Adrenal gland (tissue), 12 donors: ENCODE measurements around the gene ZNF630. TPM values are rescaled to one million over a fixed set of nuclear protein-coding genes. Genes with fewer than 3 reads are reported as not detected.
"Not testable (repeated sequence)": the region's sequence is repeated elsewhere in the genome, so short reads cannot be mapped to it uniquely, and the experiment has no call there.

Experiments
- DNase-seq, 7 donors: peaks; one replicate each; pipeline ENCODE4 v3.0.0-alpha.2; 2019 to 2020
- H3K27ac ChIP-seq, 5 donors: fragments of 200-600 bp; sonication (generic) in 4 of 5; 1 replicate in 3 of 5; 2 replicates in 2 of 5; pipeline versions ENCODE4 v1.5.1 to v1.8.0; 2016 to 2020; ENCODE audit warnings: mild to moderate bottlenecking in 1 of 5
- H3K27me3 ChIP-seq: fragments of 200-600 bp; 2 replicates; pipeline ENCODE4 v1.8.0; 2021
- H3K36me3 ChIP-seq, 2 donors: fragments of 200-600 bp; replicated peaks in 1 of 2; 1 replicate in 1 of 2; 2 replicates in 1 of 2; pipeline versions ENCODE4 v1.5.1 to v1.8.0; 2018 to 2022
- H3K4me1 ChIP-seq, 2 donors: fragments of 200-600 bp; replicated peaks in 1 of 2; 1 replicate in 1 of 2; 2 replicates in 1 of 2; pipeline versions ENCODE4 v1.5.1 to v1.8.0; 2018 to 2021
- H3K4me3 ChIP-seq, 4 donors: fragments of 200-600 bp; sonication (generic) in 3 of 4; one replicate each; pipeline ENCODE4 v1.5.1; 2016 to 2018
- H3K9me3 ChIP-seq, 3 donors: fragments of 200-600 bp; sonication (generic) in 1 of 3; replicated peaks in 1 of 3; 1 replicate in 2 of 3; 2 replicates in 1 of 3; pipeline versions ENCODE4 v1.5.1 to v1.8.0; 2016 to 2021
- WGBS, 4 donors: extraction: QIAGEN DNeasy Blood & Tissue Kit in 2 of 4; methylation state at CpG; one replicate each; pipeline versions ENCODE4 v1.1.5 to v1.1.7; 2013 to 2017; 5-methylcytosine and 5-hydroxymethylcytosine counted together
- intact Hi-C, 2 donors: fragments of 100-400 bp; cut with DNase I; formaldehyde crosslinking; loops; one replicate each; pipeline versions ENCODE4 v1.14.1 to v1.15.0; 2022 to 2023
- polyA plus RNA-seq, 3 donors: library from polyadenylated mRNA; stranded (reverse); fragments of 200-250 nt in 2 of 3; fragments of 350-450 nt in 1 of 3; fragmentation: Illumina TruSeq in 1 of 3; extraction: RNeasy Lipid Tissue Mini Kit (QIAGEN cat#74804) in 1 of 3; gene quantifications; one replicate each; pipeline ENCODE4 v1.2.3, GENCODE V29; 2013 to 2014
- total RNA-seq, 9 donors: library from RNA; depleted of rRNA in 4 of 9; stranded (reverse); fragments of >200 nt in 4 of 9; fragments of 120-200 nt in 1 of 9; fragmentation: NEBNext Ultra II Directional in 1 of 9; extraction: Animal tissue kit (Norgen Biotek cat#: 25700) in 1 of 9; gene quantifications; one replicate each; pipeline versions ENCODE4 v1.1.0 to v1.2.4, GENCODE V29; 2013 to 2023
- donor health status: healthy with polysubstance abuse.
- donor health status: Bipolar disorder and iron deficiency.
- donor health status: DM: yes; HTN: yes; CAD: no.
- donor health status: DM: no; HTN: no; CAD: no.
- donor health status: DM: no; HTN: no; CAD: no.
- donor health status: DM: yes; HTN: yes; CAD: no.

ZNF630 gene
- total and polyA plus RNA-seq, 12 donors: 0.74 to 5.5 (median 3.1) TPM

- H3K27me3 ChIP-seq, H3K4me3 ChIP-seq, H3K36me3 ChIP-seq, H3K9me3 ChIP-seq, H3K27ac ChIP-seq, intact Hi-C loops, H3K4me1 ChIP-seq, DNase-seq: not testable (repeated sequence)
- WGBS, 4 donors: 90 to 96% methylated on average over 23 to 28 of the region's 46 CpGs; no CpG with 5 or more reads in 2 of the 4 donors
Measured at GRCh38 chrX:48016583-48017310, 54.7 kb downstream of the ZNF630 start.

GRCh38 chrX:48009445-48009960 lies 61.9 kb downstream of the ZNF630 start:
- H3K27me3 ChIP-seq, H3K9me3 ChIP-seq, intact Hi-C loops, H3K4me3 ChIP-seq, DNase-seq, H3K27ac ChIP-seq, H3K36me3 ChIP-seq, H3K4me1 ChIP-seq: not testable (repeated sequence)
- no CpG with 5 or more reads among the region's 2 CpGs for WGBS, 4 donors

Other genes with a start within 250 kb of the ZNF630 start
- gene ZNF81, start 234.7 kb downstream of the ZNF630 start, total RNA-seq: 10 to 100 TPM in 2 of 9 donors, 1 to 10 TPM in 7; 2.9 to 13.2 (median 7.6) TPM
- 1 to 10 TPM in 2 of 3 donors, under 1 TPM in 1; 0.74 to 3.8 (median 3.1) TPM for gene ZNF81, start 234.7 kb downstream of the ZNF630 start, polyA plus RNA-seq
- gene ZNF182, start 67.7 kb downstream of the ZNF630 start, total RNA-seq: 1 to 10 TPM; 1.9 to 6.2 (median 3.4) TPM
- gene ZNF182, start 67.7 kb downstream of the ZNF630 start, polyA plus RNA-seq: 1 to 10 TPM; 5.1 to 7.3 (median 6.5) TPM
- gene SPACA5, start 64.7 kb downstream of the ZNF630 start, total RNA-seq: not detected
- gene SPACA5, start 64.7 kb downstream of the ZNF630 start, polyA plus RNA-seq: not detected
- not detected for gene SPACA5B, start 59.0 kb upstream of the ZNF630 start, total RNA-seq
- not detected for gene SPACA5B, start 59.0 kb upstream of the ZNF630 start, polyA plus RNA-seq
- not detected for gene SSX5, start 125.2 kb upstream of the ZNF630 start, total RNA-seq
- not detected for gene SSX5, start 125.2 kb upstream of the ZNF630 start, polyA plus RNA-seq
- under 1 TPM in 2 of 9 donors, not detected in 7; 0.23 to 0.29 TPM for gene SSX1, start 183.8 kb upstream of the ZNF630 start, total RNA-seq
- gene SSX1, start 183.8 kb upstream of the ZNF630 start, polyA plus RNA-seq: not detected